Regular cardiac myocyte (primary cell): ENCODE results near the gene RIIAD1. TPM values are rescaled to one million over a fixed set of nuclear protein-coding genes. Genes with fewer than 3 reads are reported as not detected.

Source experiments
- total RNA-seq: library from RNA; depleted of rRNA; stranded (reverse); fragments of >200 nt; gene quantifications from 2 replicates; pipeline ENCODE4 v1.2.3, GENCODE V29; 2014

Gene RIIAD1, protein sequence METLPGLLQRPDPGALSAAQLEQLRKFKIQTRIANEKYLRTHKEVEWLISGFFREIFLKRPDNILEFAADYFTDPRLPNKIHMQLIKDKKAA
- not detected in 2 replicates for total RNA-seq

GRCh38 chr1:151720974-151721787, at the start of gene RIIAD1:
RIIAD1 (plus strand) TSS chr1:151721522; CDS start chr1:151721537, 15 bp downstream.

DNA sequence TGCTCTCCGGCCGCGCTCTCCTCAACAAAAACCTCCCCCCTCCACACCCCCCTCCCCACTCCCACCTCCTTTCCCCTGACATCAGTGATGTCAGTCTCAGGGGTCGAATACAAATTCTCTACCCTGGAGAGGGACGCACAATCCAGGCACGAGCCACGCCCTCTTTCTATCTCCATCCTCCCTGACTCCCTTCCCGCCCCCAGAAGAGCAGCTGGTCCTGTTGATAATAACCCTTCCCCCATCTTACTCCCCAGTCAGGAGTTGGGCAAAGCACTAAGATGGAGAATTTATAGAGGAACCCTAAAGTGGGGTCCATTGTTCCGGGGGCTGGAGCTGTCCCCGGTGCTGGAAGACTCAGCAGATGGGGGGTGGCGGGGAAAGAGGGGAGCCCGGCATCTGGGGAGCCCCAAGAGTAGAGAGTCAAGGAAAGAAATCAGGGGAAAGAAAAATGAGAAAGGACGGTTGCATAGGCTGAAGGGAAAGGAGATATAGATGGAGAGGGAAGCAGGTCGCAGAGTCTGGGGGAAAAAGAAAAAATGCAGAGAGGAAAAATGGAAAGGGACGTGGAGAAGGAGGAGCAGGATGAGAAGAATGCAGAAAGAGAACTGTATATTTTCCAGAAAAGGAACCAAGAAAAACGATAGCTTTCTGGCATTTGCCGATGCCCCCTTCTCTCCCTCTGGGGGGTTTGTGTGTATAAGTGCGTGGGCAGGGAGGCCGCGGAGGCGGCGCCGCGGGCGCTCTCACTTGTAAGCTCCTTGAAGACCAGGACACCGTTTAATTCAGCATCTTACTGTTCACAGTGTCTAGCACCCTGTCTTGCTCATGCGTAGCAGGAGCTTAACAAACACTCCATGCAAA, 4.3 kb upstream of the RIIAD1 start, which contains the start of gene CELF3:
Gene CELF3, minus strand, starts transcription at position 33 of the 861 bp plus-strand sequence. CDS start 783 bp downstream, outside the sequence.

DNA sequence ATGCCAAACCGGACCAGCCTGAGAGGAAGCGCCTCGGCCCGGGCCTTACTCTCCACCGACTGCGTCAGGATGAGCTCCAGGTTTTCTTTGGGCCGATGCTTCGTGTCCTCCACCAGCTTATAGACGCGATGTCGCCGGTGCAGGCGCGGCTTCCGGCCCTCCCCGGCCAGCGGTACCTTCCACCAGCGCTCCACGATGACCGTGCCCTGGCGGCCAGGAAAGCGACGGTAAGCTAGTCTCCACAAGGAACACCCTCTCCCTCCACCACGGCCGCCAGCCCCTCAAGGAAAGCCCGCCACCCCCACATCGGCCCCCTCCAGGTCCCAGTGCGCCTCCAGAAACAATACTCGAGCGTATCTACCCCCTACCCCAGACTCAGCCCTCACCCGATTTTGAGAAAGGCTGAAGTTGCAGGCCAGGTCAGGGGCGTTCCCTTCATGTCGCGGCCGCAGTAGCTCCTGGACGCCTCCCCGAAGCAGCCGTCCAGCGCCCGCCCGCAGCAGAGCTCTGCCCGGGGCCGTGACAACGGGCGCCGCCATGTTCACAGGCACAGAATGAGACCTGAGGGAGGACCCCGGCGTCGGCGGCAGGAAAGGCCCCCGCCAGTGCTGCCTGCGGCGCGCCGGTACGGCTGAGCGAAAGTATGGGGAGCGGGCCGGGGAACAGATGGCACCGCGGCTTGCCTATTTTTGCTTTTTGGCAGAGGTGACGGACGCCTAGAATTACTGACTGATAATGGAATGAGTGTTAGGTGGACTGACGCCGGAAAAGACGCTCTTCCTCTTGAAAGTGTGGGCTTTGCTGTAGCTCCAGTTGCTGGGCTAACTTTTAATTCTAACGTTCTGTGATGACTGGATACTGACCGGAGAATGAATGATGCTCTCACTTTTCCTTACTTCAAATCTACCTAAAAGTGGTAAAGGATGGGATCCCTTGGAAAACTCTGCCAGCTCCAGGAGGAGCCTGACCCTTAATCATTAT, 41.9 kb downstream of the RIIAD1 start, which contains the start of gene MRPL9:
Gene MRPL9, minus strand, starts transcription at position 556 of the 981 bp plus-strand sequence. Its CDS starts 17 bp downstream, at position 539.

Other genes with a start within 250 kb of the RIIAD1 start
- under 0.01 and 0.19 TPM in 2 replicates for gene CGN, start 210.1 kb upstream of the RIIAD1 start, total RNA-seq
- 7.7 and 11.3 TPM in 2 replicates for gene TUFT1, start 181.2 kb upstream of the RIIAD1 start, total RNA-seq
- 27.0 and 31.0 TPM in 2 replicates for gene SNX27, start 109.5 kb upstream of the RIIAD1 start, total RNA-seq
- gene CELF3, start 4.7 kb upstream of the RIIAD1 start, total RNA-seq: not detected in 2 replicates
- 52.7 and 99.5 TPM in 2 replicates for gene MRPL9, start 42.0 kb downstream of the RIIAD1 start, total RNA-seq
- gene TDRKH, start 69.0 kb downstream of the RIIAD1 start, total RNA-seq: 1.9 and 2.0 TPM in 2 replicates
- gene LINGO4, start 83.9 kb downstream of the RIIAD1 start, total RNA-seq: not detected in 2 replicates
- not detected in 2 replicates for gene RORC, start 110.3 kb downstream of the RIIAD1 start, total RNA-seq
- not detected in 2 replicates for gene C2CD4D, start 118.3 kb downstream of the RIIAD1 start, total RNA-seq
- not detected in 2 replicates for gene THEM5, start 132.2 kb downstream of the RIIAD1 start, total RNA-seq
- gene THEM4, start 188.0 kb downstream of the RIIAD1 start, total RNA-seq: 6.8 and 8.4 TPM in 2 replicates